HEK293 (cell line): ENCODE measurements around the gene DERL2.

Experiments
- CTCF ChIA-PET: fragments of 350-600 bp; formaldehyde crosslinking; extraction: SDS; loops from one replicate; lab custom pipeline; 2021; ENCODE audit warnings: antibody characterized with exemption; lab: Yijun Ruan, JAX
- POLR2A ChIA-PET: fragments of 300-600 bp; formaldehyde crosslinking; extraction: SDS; loops from one replicate; lab custom pipeline; 2020; ENCODE audit warnings: antibody characterized with exemption, inconsistent platforms; lab: Yijun Ruan, JAX
- H3K27ac ChIP-seq: fragments of 200-500 bp; sonication (Bioruptor generic); 2 replicates; pipeline ENCODE4 v1.5.1; 2014; ENCODE audit warnings: low read depth, low read length, control low read depth, inconsistent platforms; ENCODE audit errors: extremely low read depth
- H3K36me3 ChIP-seq, 2 experiments: fragments of 200-500 bp in 1 of 2; sonication (Bioruptor generic) in 1 of 2; 1 replicate in 1 of 2; 2 replicates in 1 of 2; pipeline ENCODE4 v1.5.1; 2014 to 2017; ENCODE audit warnings: inconsistent platforms in 2 of 2, low read length in 2 of 2; ENCODE audit not compliant: control insufficient read depth in 2 of 2, insufficient read depth in 1 of 2
- H3K4me1 ChIP-seq: fragments of 200-500 bp; sonication (Bioruptor generic); 2 replicates; pipeline ENCODE4 v1.5.1; 2014; ENCODE audit warnings: mild to moderate bottlenecking, low read length, inconsistent platforms; ENCODE audit not compliant: control insufficient read depth, insufficient read depth
- H3K4me3 ChIP-seq: 2 replicates; pipeline ENCODE4 v1.5.1; 2011; ENCODE audit warnings: low read depth, mild to moderate bottlenecking, control low read depth, low read length, moderate library complexity
- H3K9me3 ChIP-seq: fragments of 200-500 bp; sonication (Bioruptor generic); 2 replicates; pipeline ENCODE4 v1.5.1; 2014; ENCODE audit warnings: low read depth, low read length, inconsistent platforms; ENCODE audit not compliant: control insufficient read depth, insufficient read depth
- BCL11A ChIP-seq: fragments of 450-650 bp; formaldehyde crosslinking; IDR thresholded peaks from 2 replicates; pipeline ENCODE4 v1.5.1; 2016; ENCODE audit warnings: low read depth, missing biosample characterization, missing genetic modification characterization
- BCL6B ChIP-seq: fragments of 450-650 bp; formaldehyde crosslinking; IDR thresholded peaks from 2 replicates; pipeline ENCODE4 v1.5.1; 2017; ENCODE audit warnings: missing biosample characterization, missing genetic modification characterization
- EGR2 ChIP-seq: fragments of 450-650 bp; formaldehyde crosslinking; IDR thresholded peaks from 2 replicates; pipeline ENCODE4 v1.5.1; 2016; ENCODE audit warnings: low read depth, missing biosample characterization, missing genetic modification characterization
- GLIS2 ChIP-seq: fragments of 450-650 bp; formaldehyde crosslinking; IDR thresholded peaks from 2 replicates; pipeline ENCODE4 v1.5.1; 2016; ENCODE audit warnings: missing biosample characterization, missing genetic modification characterization
- KLF1 ChIP-seq: fragments of 450-650 bp; formaldehyde crosslinking; IDR thresholded peaks from 2 replicates; pipeline ENCODE4 v1.5.1; 2016; ENCODE audit warnings: missing biosample characterization, missing genetic modification characterization
- PBX3 ChIP-seq: sonication (generic); formaldehyde crosslinking; IDR thresholded peaks from 2 replicates; pipeline ENCODE4 v1.8.1; 2022; ENCODE audit warnings: mild to moderate bottlenecking, moderate library complexity, missing genetic modification reagents
- PRDM1 ChIP-seq: fragments of 450-650 bp; formaldehyde crosslinking; IDR thresholded peaks from 2 replicates; pipeline ENCODE4; 2016; ENCODE audit warnings: missing biosample characterization, missing genetic modification characterization
- SALL2 ChIP-seq: fragments of 450-650 bp; formaldehyde crosslinking; IDR thresholded peaks from 2 replicates; pipeline ENCODE4 v1.5.0; 2017; ENCODE audit warnings: missing biosample characterization, mild to moderate bottlenecking, missing genetic modification characterization, borderline replicate concordance
- YY2 ChIP-seq: fragments of 450-650 bp; formaldehyde crosslinking; IDR thresholded peaks from 2 replicates; pipeline ENCODE4 v1.5.1; 2016; ENCODE audit warnings: missing biosample characterization, missing genetic modification characterization
- ZBTB17 ChIP-seq: fragments of 450-650 bp; formaldehyde crosslinking; IDR thresholded peaks from 2 replicates; pipeline ENCODE4 v1.5.1; 2016; ENCODE audit warnings: missing biosample characterization, missing genetic modification characterization
- ZBTB7A ChIP-seq: fragments of 450-650 bp; formaldehyde crosslinking; IDR thresholded peaks from 2 replicates; pipeline ENCODE4 v1.5.1; 2016; ENCODE audit warnings: low read depth, missing biosample characterization, missing genetic modification characterization
- ZNF157 ChIP-seq: fragments of 450-650 bp; formaldehyde crosslinking; IDR thresholded peaks from 2 replicates; pipeline ENCODE4 v1.5.1; 2016; ENCODE audit warnings: missing biosample characterization, missing genetic modification characterization
- ZNF175 ChIP-seq: fragments of 450-650 bp; formaldehyde crosslinking; IDR thresholded peaks from 2 replicates; pipeline ENCODE4 v1.5.1; 2016; ENCODE audit warnings: missing biosample characterization, missing genetic modification characterization
- ZNF274 ChIP-seq, 2 experiments: fragments of 200-500 bp in 1 of 2; fragments of 450-650 bp in 1 of 2; sonication (Bioruptor generic) in 1 of 2; formaldehyde crosslinking in 1 of 2; IDR thresholded peaks; 2 replicates each; pipeline versions ENCODE4 v1.5.1 to v1.6.1; 2014 to 2016; ENCODE audit warnings: borderline replicate concordance in 1 of 2, inconsistent platforms in 1 of 2, low read length in 1 of 2, missing biosample characterization in 1 of 2, missing genetic modification characterization in 1 of 2
- ZNF48 ChIP-seq: fragments of 450-650 bp; formaldehyde crosslinking; IDR thresholded peaks from 2 replicates; pipeline ENCODE4 v1.5.1; 2016; ENCODE audit warnings: missing biosample characterization, missing genetic modification characterization
- ZNF530 ChIP-seq: fragments of 450-650 bp; formaldehyde crosslinking; IDR thresholded peaks from 2 replicates; pipeline ENCODE4 v1.5.1; 2016; ENCODE audit warnings: low read depth, missing biosample characterization, missing genetic modification characterization
- ZNF558 ChIP-seq: fragments of 450-650 bp; formaldehyde crosslinking; IDR thresholded peaks from 2 replicates; pipeline ENCODE4 v1.5.1; 2016; ENCODE audit warnings: missing biosample characterization, missing genetic modification characterization
- ZNF560 ChIP-seq: fragments of 450-650 bp; formaldehyde crosslinking; IDR thresholded peaks from 2 replicates; pipeline ENCODE4 v1.5.1; 2017; ENCODE audit warnings: missing biosample characterization, missing genetic modification characterization, borderline replicate concordance
- ZNF571 ChIP-seq: fragments of 450-650 bp; formaldehyde crosslinking; IDR thresholded peaks from 2 replicates; pipeline ENCODE4 v1.5.0; 2017; ENCODE audit warnings: missing biosample characterization, missing genetic modification characterization
- ZNF600 ChIP-seq: fragments of 450-650 bp; formaldehyde crosslinking; IDR thresholded peaks from 2 replicates; pipeline ENCODE4 v1.5.1; 2016; ENCODE audit warnings: missing biosample characterization, missing genetic modification characterization
- ZNF660 ChIP-seq: fragments of 450-650 bp; IDR thresholded peaks from 2 replicates; pipeline ENCODE4 v1.5.1; 2018; ENCODE audit warnings: missing biosample characterization, mild to moderate bottlenecking, missing genetic modification characterization
- ZNF670 ChIP-seq: fragments of 450-650 bp; formaldehyde crosslinking; IDR thresholded peaks from 2 replicates; pipeline ENCODE4 v1.5.1; 2016; ENCODE audit warnings: missing biosample characterization, missing genetic modification characterization, low read depth
- ZNF76 ChIP-seq: fragments of 450-650 bp; formaldehyde crosslinking; IDR thresholded peaks from 2 replicates; pipeline ENCODE4; 2016; ENCODE audit warnings: low read depth, missing biosample characterization, missing genetic modification characterization, borderline replicate concordance
- ZNF837 ChIP-seq: fragments of 450-650 bp; formaldehyde crosslinking; IDR thresholded peaks from 2 replicates; pipeline ENCODE4 v1.5.1; 2016; ENCODE audit warnings: missing biosample characterization, missing genetic modification characterization
- TF ChIP-seq, protein P1 (sequence below): fragments of 450-650 bp; formaldehyde crosslinking; IDR thresholded peaks from 2 replicates; pipeline ENCODE4 v1.5.1; 2016; ENCODE audit warnings: missing biosample characterization, missing genetic modification characterization
- TF ChIP-seq, protein P2 (sequence below): fragments of 450-650 bp; formaldehyde crosslinking; IDR thresholded peaks from 2 replicates; pipeline ENCODE4 v1.5.1; 2017; ENCODE audit warnings: missing biosample characterization, missing genetic modification characterization

DERL2 gene

DNA sequence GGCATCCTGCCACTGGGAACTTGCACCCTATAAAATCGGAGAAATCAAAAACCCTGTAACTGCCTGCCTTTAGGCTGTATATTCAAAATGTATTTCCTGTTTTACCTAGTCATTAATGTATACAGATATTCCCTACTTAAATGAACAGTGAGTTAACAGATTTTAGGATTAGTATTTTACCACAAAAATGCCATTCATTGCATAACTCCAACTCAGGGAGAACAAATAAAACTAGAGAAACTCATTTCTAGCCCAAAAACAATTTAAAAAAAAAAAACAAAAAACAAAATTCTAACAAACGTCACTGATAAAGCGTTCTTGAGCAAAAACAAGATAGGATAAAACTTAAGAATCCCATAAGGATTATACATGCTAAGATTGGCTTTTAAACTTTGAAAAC, 13.5 kb downstream of the DERL2 start:
- ChIA-PET CTCF (interaction anchor here (0.7 kb wide), 1 partner anchor 350 kb away, joined by 3 read pairs; no protein-coding TSS in a partner anchor), POLR2A (no interaction called here)
- H3K27ac ChIP-seq = no peak overlapping the region
- H3K4me3 ChIP-seq = no peak overlapping the region
- no peaks in the 10 kb centered on the region for H3K4me1 ChIP-seq
- H3K36me3 ChIP-seq = peaks cover 46 to 56% of the 10 kb centered on the region in 2 experiments
- H3K9me3 ChIP-seq = no peaks in the 10 kb centered on the region
- TF ChIP-seq EGR2 (tag by site-specific recombination) = no peak
- no peak for TF ChIP-seq ZNF560
- TF ChIP-seq ZNF600 (tag by site-specific recombination) = no peak
- TF ChIP-seq PBX3 (CRISPR knock-in tag) = no peak
- TF ChIP-seq ZBTB7A (tag by site-specific recombination) = no peak
- no peak for TF ChIP-seq ZNF274 (IDR thresholded peaks at IDR 0.05; ENCODE audit: low read length)
- no peak for TF ChIP-seq ZNF274 (tag by site-specific recombination; IDR thresholded peaks at IDR 0.05; ENCODE audit: borderline replicate concordance)
- TF ChIP-seq YY2 (tag by site-specific recombination) = no peak
- no peak for TF ChIP-seq ZNF670 (tag by site-specific recombination)
- TF ChIP-seq, protein P1, sequence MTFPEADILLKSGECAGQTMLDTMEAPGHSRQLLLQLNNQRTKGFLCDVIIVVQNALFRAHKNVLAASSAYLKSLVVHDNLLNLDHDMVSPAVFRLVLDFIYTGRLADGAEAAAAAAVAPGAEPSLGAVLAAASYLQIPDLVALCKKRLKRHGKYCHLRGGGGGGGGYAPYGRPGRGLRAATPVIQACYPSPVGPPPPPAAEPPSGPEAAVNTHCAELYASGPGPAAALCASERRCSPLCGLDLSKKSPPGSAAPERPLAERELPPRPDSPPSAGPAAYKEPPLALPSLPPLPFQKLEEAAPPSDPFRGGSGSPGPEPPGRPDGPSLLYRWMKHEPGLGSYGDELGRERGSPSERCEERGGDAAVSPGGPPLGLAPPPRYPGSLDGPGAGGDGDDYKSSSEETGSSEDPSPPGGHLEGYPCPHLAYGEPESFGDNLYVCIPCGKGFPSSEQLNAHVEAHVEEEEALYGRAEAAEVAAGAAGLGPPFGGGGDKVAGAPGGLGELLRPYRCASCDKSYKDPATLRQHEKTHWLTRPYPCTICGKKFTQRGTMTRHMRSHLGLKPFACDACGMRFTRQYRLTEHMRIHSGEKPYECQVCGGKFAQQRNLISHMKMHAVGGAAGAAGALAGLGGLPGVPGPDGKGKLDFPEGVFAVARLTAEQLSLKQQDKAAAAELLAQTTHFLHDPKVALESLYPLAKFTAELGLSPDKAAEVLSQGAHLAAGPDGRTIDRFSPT (tag by site-specific recombination) = no peak
- no peak for TF ChIP-seq ZNF76 (tag by site-specific recombination)
- TF ChIP-seq ZNF175 (tag by site-specific recombination) = no peak
- TF ChIP-seq GLIS2 (tag by site-specific recombination) = no peak
- no peak for TF ChIP-seq ZBTB17

- POLR2A ChIA-PET = interaction anchor here (0.9 to 4.9 kb wide), 9 partner anchors 9 to 974 kb away, joined by 3 to 111 read pairs (median 6); partner anchors contain the start of genes C1QBP, DERL2, MIS12 and NUP88
- Histone ChIP-seq H3K4me1 (peaks cover 18% of the 10 kb centered on the region), H3K36me3 (peaks cover 21 to 28% of the 10 kb centered on the region in 2 experiments), H3K27ac (peak overlapping the region; percentile 80), H3K4me3 (peak overlapping the region; percentile 89), H3K9me3 (no peaks in the 10 kb centered on the region)
- CTCF ChIA-PET = interaction anchor here (0.6 to 3.3 kb wide), 3 partner anchors 28 to 51 kb away, joined by 3 to 26 read pairs (median 3); partner anchors contain the start of gene C1QBP
- TF ChIP-seq PRDM1 (tag by site-specific recombination) (peak; percentile 86), KLF1 (tag by site-specific recombination) (no peak), ZNF558 (tag by site-specific recombination) (no peak), ZNF660 (no peak), ZNF571 (no peak), ZNF670 (tag by site-specific recombination) (no peak), SALL2 (tag by site-specific recombination) (no peak), ZNF157 (tag by site-specific recombination) (no peak), BCL6B (no peak), ZNF530 (tag by site-specific recombination) (no peak), BCL11A (tag by site-specific recombination) (no peak), ZNF48 (tag by site-specific recombination) (no peak), ZNF837 (tag by site-specific recombination) (no peak)
- TF ChIP-seq, protein P1 (tag by site-specific recombination) = no peak
- TF ChIP-seq, protein P2, sequence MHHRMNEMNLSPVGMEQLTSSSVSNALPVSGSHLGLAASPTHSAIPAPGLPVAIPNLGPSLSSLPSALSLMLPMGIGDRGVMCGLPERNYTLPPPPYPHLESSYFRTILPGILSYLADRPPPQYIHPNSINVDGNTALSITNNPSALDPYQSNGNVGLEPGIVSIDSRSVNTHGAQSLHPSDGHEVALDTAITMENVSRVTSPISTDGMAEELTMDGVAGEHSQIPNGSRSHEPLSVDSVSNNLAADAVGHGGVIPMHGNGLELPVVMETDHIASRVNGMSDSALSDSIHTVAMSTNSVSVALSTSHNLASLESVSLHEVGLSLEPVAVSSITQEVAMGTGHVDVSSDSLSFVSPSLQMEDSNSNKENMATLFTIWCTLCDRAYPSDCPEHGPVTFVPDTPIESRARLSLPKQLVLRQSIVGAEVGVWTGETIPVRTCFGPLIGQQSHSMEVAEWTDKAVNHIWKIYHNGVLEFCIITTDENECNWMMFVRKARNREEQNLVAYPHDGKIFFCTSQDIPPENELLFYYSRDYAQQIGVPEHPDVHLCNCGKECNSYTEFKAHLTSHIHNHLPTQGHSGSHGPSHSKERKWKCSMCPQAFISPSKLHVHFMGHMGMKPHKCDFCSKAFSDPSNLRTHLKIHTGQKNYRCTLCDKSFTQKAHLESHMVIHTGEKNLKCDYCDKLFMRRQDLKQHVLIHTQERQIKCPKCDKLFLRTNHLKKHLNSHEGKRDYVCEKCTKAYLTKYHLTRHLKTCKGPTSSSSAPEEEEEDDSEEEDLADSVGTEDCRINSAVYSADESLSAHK (tag by site-specific recombination) = no peak
Observed at GRCh38 chr17:5468075-5468473, 17.9 kb downstream of the DERL2 start.
